ENCODE results near the gene ITGA2. TPM values are rescaled to one million over a fixed set of nuclear protein-coding genes. Genes with fewer than 3 reads are reported as not detected.

Gene ITGA2
- total RNA-seq, 2 experiments from 2014 or later = 4.3 to 4.8 TPM

DNA sequence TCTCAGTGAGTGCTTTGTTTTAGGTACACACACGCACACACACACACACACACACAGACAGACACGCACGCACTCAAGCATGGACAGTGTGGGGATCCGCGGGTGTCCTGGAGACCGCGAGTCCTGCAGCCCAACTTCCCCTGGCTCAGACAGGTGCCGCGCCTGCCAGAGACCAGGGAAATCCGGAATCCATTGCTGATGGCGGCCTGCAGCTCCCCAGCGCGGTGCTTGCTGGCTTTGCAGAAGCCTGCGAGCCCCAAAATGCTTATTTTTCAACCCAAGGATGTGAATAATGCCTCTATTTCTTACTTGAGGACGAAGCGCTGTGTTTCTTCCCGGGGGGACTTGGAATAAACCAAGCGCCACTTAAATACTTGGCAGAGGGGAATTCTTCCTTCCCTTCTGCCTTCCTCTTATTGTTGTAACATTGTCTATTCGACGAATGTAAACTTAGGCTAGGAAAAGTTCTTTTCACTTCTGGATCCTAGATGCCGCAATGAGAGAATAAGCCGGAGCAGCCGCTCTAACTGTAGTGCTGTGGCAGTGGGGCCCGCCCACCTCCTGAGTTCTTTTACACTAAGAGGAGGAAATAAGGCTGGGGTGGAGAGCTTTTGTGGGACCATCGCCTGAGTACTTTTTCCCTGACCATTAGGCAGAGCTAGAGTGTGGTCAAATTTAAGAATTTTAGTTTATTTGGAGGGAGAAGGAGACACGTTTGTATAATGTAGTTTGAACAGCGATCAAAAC, 802 bp downstream of the ITGA2 start:
- peak; percentile 63 for ATAC-seq
- DNase-seq = peak; percentile 56
- H3K36me3 Mint-ChIP-seq (ENCODE audit: low read depth) = peaks cover 17% of the 10 kb centered on the region
- H3K4me3 Mint-ChIP-seq = peak overlapping the region; percentile 78
- CTCF ChIA-PET = interaction anchor here (0.6 to 8.5 kb wide), 14 partner anchors 9 to 389 kb away, joined by 3 to 81 read pairs (median 4); partner anchors contain the start of gene MOCS2
- peaks cover 30% of the 10 kb centered on the region for H3K4me1 Mint-ChIP-seq (ENCODE audit: low read depth)
- H3K9me3 Mint-ChIP-seq (ENCODE audit: insufficient read depth) = no peaks in the 10 kb centered on the region
- POLR2A ChIA-PET = interaction anchor here (1.3 to 1.9 kb wide), 2 partner anchors 9 to 42 kb away, joined by 4 to 6 read pairs; no protein-coding TSS in a partner anchor
- peaks cover 32% of the 10 kb centered on the region for H3K27me3 Mint-ChIP-seq (ENCODE audit: low read depth)
- peak overlapping the region; percentile 33 for H3K27ac Mint-ChIP-seq

DNA sequence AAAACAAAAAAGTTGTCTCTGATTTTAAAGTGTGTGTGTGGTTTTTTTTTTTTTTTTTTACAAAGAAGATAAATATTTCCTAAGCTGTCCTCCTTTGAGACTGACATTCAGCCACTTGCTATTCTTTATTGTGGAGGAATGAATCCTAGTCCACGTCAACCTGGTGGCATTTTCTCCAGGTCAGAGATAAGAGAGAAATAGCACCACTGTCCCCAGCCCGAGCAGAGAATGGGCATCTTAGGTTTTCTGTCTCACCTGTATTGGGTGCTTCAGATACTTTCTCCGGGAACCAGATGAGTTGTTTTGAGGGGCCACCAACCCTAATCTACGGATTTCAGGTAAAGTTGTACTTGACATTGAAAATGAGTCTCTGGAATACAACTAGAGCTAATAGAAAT, 1.4 kb downstream of the ITGA2 start:
- DNase-seq (no peak), ATAC-seq (no peak)
- CTCF ChIA-PET = interaction anchor here (0.9 to 8.5 kb wide), 12 partner anchors 8 to 389 kb away, joined by 3 to 81 read pairs (median 4); partner anchors contain the start of gene MOCS2
- Mint-ChIP-seq H3K9me3 (ENCODE audit: insufficient read depth) (no peaks in the 10 kb centered on the region), H3K4me3 (peak overlapping the region; percentile 78), H3K4me1 (ENCODE audit: low read depth) (peaks cover 30% of the 10 kb centered on the region), H3K36me3 (ENCODE audit: low read depth) (peaks cover 17% of the 10 kb centered on the region), H3K27me3 (ENCODE audit: low read depth) (peaks cover 29% of the 10 kb centered on the region), H3K27ac (no peak overlapping the region)
- POLR2A ChIA-PET = no interaction called here

DNA sequence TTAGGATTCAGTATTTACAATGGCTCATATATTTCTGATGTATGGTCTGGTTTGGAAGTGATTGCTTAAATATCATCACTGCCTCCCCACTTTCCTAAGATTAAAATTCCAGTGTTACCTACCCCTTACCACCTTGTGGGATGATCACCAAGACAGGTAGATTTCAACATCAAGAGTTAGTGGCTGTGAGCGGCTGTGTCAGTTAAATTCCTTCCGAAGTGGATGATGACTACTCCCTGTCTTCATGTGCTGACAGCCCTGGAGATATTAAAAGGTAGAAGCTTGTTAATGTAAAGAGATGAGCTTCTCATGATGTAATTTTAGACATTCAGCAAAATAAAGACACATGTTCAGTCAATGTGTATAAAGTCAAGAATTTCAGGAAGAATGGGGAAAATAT, 4.2 kb downstream of the ITGA2 start:
- H3K27ac Mint-ChIP-seq = no peak overlapping the region
- POLR2A ChIA-PET = no interaction called here
- DNase-seq (no peak), ATAC-seq (no peak)
- peaks cover 20% of the 10 kb centered on the region for H3K4me1 Mint-ChIP-seq (ENCODE audit: low read depth)
- H3K9me3 Mint-ChIP-seq (ENCODE audit: insufficient read depth) = no peaks in the 10 kb centered on the region
- CTCF ChIA-PET = interaction anchor here (1.8 to 8.5 kb wide), 2 partner anchors 42 to 45 kb away, joined by 5 to 81 read pairs; no protein-coding TSS in a partner anchor
- no peak overlapping the region for H3K4me3 Mint-ChIP-seq
- peaks cover 18% of the 10 kb centered on the region for H3K36me3 Mint-ChIP-seq (ENCODE audit: low read depth)
- H3K27me3 Mint-ChIP-seq (ENCODE audit: low read depth) = peaks cover 14% of the 10 kb centered on the region

DNA sequence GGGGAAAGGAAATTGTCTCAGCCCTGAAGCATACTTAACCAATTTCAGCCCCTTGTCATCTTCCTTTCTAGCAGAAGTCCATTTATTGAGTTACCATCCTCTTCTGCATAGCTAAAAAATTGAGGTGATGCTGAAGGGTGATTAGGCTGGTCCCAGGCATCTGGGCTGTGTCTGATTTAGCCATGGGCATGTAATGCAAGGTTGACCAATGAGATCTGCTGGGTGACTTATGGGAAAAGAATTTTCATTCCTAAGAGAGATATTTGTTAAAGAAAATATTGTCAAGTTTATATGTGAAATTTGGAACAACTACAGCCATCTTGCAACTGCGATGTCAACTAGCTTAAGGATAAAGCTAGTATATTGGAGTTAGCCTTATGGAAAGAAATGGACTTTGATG, 5.1 kb downstream of the ITGA2 start:
- H3K27ac Mint-ChIP-seq = no peak overlapping the region
- H3K27me3 Mint-ChIP-seq (ENCODE audit: low read depth) = peaks cover 13% of the 10 kb centered on the region
- POLR2A ChIA-PET = no interaction called here
- peaks cover 19% of the 10 kb centered on the region for H3K4me1 Mint-ChIP-seq (ENCODE audit: low read depth)
- DNase-seq = no peak
- CTCF ChIA-PET = interaction anchor here (1.8 to 8.5 kb wide), 2 partner anchors 42 to 46 kb away, joined by 5 to 81 read pairs; no protein-coding TSS in a partner anchor
- peaks cover 20% of the 10 kb centered on the region for H3K36me3 Mint-ChIP-seq (ENCODE audit: low read depth)
- ATAC-seq = no peak
- no peak overlapping the region for H3K4me3 Mint-ChIP-seq
- no peaks in the 10 kb centered on the region for H3K9me3 Mint-ChIP-seq (ENCODE audit: insufficient read depth)

DNA sequence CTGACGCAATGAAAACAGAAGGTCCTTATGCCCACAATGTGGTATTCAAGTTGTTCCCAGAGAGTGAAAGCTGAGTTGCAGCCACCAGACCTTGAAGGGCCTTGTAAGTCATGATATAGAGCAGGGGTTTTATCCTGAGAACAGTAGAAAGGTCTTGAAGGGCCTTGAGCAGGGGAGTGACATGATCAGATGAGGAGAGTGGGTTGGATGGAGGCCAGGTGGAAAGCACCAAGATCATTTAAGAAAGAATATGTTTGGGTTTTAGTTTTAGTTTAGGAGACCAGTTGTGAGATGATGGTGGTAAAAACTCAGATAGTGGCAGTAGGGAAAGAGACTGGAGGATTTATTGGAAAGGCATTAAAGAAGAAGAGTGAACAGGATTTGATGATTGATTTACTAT, 5.9 kb downstream of the ITGA2 start:
- ATAC-seq = no peak

DNA sequence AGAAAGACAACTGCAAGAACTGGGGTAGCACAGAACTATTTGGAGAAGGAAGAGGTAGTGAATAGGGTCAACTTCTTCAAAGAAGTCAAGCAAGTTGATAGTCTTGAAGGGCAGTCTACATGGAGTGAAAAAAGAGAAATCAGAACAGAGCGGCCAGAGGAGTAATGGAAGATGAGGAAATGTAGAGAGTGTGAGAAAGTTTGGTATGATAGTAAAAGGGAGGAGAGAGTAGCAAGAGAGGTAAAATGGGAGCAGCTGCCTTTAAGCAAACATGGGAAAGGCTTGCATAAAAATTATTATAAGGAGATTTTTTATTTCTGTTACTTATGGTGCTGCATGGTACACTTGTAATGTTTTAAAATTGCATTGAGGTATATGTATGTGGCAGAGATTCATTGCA, 6.8 kb downstream of the ITGA2 start:
- ChIA-PET POLR2A (no interaction called here), CTCF (no interaction called here)
- peaks cover 10% of the 10 kb centered on the region for H3K4me1 Mint-ChIP-seq (ENCODE audit: low read depth)
- H3K36me3 Mint-ChIP-seq (ENCODE audit: low read depth) = peaks cover 18% of the 10 kb centered on the region
- peaks cover 11% of the 10 kb centered on the region for H3K27me3 Mint-ChIP-seq (ENCODE audit: low read depth)
- no peak for ATAC-seq
- no peak overlapping the region for H3K4me3 Mint-ChIP-seq
- H3K27ac Mint-ChIP-seq = no peak overlapping the region
- H3K9me3 Mint-ChIP-seq (ENCODE audit: insufficient read depth) = no peaks in the 10 kb centered on the region
- DNase-seq = no peak

More for the DNA sequence above, 5.9 kb downstream of the ITGA2 start:
- Mint-ChIP-seq H3K27ac (no peak overlapping the region), H3K27me3 (ENCODE audit: low read depth) (peaks cover 13% of the 10 kb centered on the region), H3K4me1 (ENCODE audit: low read depth) (peaks cover 18% of the 10 kb centered on the region), H3K36me3 (ENCODE audit: low read depth) (peaks cover 20% of the 10 kb centered on the region), H3K4me3 (no peak overlapping the region), H3K9me3 (ENCODE audit: insufficient read depth) (no peaks in the 10 kb centered on the region)
- CTCF ChIA-PET = no interaction called here
- POLR2A ChIA-PET = no interaction called here
- DNase-seq = no peak

DNA sequence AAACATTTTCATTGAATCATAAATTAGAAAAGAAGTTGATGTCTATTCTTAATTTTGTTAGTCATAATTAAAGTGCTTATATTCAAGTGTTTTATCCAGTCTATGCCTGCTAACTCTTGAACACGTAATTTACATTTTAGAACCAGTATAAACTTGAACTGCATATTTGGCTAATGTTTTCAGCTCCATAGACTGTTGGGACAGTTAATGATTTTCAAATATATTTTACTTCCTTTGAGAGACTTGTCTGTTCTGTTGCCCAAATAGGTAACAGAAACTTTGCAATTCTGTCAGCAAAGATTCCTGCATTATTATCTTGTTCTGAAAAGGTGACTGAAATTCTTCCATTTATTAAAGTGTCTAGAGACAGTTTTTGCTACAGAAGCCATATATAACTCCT, 7.8 kb downstream of the ITGA2 start:
- ATAC-seq (no peak), DNase-seq (no peak)
- Mint-ChIP-seq H3K27me3 (ENCODE audit: low read depth) (peaks cover 11% of the 10 kb centered on the region), H3K36me3 (ENCODE audit: low read depth) (peaks cover 22% of the 10 kb centered on the region), H3K27ac (no peak overlapping the region), H3K9me3 (ENCODE audit: insufficient read depth) (no peaks in the 10 kb centered on the region), H3K4me1 (ENCODE audit: low read depth) (peaks cover 9% of the 10 kb centered on the region), H3K4me3 (no peak overlapping the region)
- ChIA-PET POLR2A (no interaction called here), CTCF (interaction anchor here (0.9 to 2.4 kb wide), 3 partner anchors 39 to 95 kb away, joined by 3 to 11 read pairs (median 10); no protein-coding TSS in a partner anchor)

DNA sequence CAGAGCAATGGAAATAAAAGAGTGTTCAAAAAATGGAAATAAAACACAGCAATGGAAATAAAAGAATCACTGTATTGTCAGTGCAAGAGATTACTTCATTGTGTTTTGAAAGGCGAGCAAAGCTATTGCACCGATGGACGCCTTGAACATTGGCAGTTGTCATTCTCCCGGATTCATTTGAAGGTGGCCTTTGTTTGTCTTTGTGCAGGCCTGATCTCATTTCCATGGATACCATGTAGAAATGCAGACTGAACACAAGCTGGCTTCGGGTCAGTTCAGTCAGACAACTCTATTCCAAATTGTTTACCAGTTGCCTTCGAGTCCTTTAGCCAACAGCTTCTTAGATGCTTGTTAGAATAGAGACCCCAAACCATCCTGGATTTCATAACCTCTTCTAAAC, 8.3 kb downstream of the ITGA2 start:
- H3K27ac Mint-ChIP-seq = no peak overlapping the region
- POLR2A ChIA-PET = no interaction called here
- peaks cover 7% of the 10 kb centered on the region for H3K27me3 Mint-ChIP-seq (ENCODE audit: low read depth)
- peaks cover 5% of the 10 kb centered on the region for H3K4me1 Mint-ChIP-seq (ENCODE audit: low read depth)
- CTCF ChIA-PET = interaction anchor here (0.9 to 2.4 kb wide), 3 partner anchors 38 to 94 kb away, joined by 3 to 11 read pairs (median 10); no protein-coding TSS in a partner anchor
- H3K4me3 Mint-ChIP-seq = no peak overlapping the region
- H3K9me3 Mint-ChIP-seq (ENCODE audit: insufficient read depth) = no peaks in the 10 kb centered on the region
- peaks cover 18% of the 10 kb centered on the region for H3K36me3 Mint-ChIP-seq (ENCODE audit: low read depth)
- ATAC-seq (no peak), DNase-seq (no peak)

DNA sequence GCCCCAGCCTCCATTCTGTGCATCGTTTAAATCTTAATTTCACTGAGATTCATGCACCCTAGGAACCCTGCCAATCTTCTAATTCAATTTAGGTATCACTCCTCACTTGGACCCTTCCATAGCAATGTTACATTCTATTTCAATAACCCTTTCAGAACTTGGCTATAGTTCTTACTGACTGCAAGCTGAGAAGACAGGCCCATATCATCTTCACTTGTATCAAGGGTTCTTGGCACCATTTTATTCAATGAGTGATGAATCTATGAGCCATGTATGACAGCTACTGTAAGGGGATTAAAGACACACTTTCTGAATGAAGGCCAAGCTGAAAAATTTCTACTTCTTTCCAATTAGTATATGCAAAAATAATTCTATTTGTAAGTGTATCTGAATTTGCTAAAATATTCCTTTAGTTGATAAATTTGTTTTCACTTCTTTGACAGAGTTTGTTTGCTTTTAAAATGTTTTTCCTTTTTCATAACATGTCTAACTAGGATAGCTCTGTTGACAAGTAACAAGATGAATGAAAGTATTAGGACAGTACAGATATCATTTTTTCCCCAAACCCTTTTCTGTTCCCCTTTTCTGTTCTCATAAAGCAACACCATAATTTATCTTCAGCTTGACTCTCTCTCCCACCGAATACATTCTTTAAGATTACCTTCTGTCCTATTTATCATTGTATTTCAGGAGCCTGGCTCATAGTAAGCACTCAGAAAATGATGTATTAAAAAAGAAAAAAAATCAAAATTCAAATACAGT, 9.6 kb downstream of the ITGA2 start:
- peaks cover 3% of the 10 kb centered on the region for H3K27me3 Mint-ChIP-seq (ENCODE audit: low read depth)
- ChIA-PET POLR2A (interaction anchor here (1.0 kb wide), 1 partner anchor 9 kb away, joined by 4 read pairs; the partner anchor contains the start of gene ITGA2), CTCF (interaction anchor here (0.6 to 2.4 kb wide), 8 partner anchors 8 to 99 kb away, joined by 3 to 11 read pairs (median 3); no protein-coding TSS in a partner anchor)
- ATAC-seq (no peak), DNase-seq (no peak)
- H3K9me3 Mint-ChIP-seq (ENCODE audit: insufficient read depth) = no peaks in the 10 kb centered on the region
- no peak overlapping the region for H3K4me3 Mint-ChIP-seq
- H3K27ac Mint-ChIP-seq = no peak overlapping the region
- H3K4me1 Mint-ChIP-seq (ENCODE audit: low read depth) = peaks cover 13% of the 10 kb centered on the region
- H3K36me3 Mint-ChIP-seq (ENCODE audit: low read depth) = peaks cover 17% of the 10 kb centered on the region

DNA sequence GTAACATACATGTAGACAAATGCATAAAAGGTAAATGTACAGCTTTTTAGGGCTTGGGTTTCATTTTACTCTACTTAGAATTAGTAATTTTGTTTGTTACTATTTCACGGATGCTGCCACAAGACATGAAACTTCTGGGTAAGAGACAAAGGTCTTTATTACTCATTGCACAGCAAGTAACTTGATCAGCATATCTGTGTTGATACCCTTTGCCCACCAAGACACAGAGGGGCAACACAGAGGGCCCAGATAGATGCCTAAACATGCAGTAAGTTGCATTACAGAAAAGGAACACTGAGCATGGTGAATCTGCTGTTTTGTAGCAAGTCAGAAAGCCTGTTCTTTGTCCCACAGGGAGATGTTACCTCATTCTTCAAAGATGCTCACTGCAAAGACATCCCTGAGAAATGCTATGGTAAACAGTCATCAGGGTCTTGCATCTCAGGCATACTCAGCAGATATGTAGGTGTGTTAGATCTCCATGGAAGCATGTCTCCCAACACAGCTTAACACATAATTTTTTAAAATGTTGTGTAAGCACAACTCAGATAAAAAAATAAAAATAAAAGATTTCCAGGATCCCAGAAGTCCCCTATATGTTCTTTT, 10.3 kb downstream of the ITGA2 start:
- DNase-seq (no peak), ATAC-seq (no peak)
- Mint-ChIP-seq H3K27ac (no peak overlapping the region), H3K4me1 (ENCODE audit: low read depth) (peaks cover 20% of the 10 kb centered on the region), H3K9me3 (ENCODE audit: insufficient read depth) (no peaks in the 10 kb centered on the region), H3K36me3 (ENCODE audit: low read depth) (peaks cover 21% of the 10 kb centered on the region), H3K27me3 (ENCODE audit: low read depth) (peaks cover 3% of the 10 kb centered on the region), H3K4me3 (no peak overlapping the region)
- CTCF ChIA-PET = interaction anchor here (1.2 to 2.4 kb wide), 6 partner anchors 8 to 98 kb away, joined by 3 to 11 read pairs (median 4); no protein-coding TSS in a partner anchor
- POLR2A ChIA-PET = interaction anchor here (1.0 kb wide), 1 partner anchor 10 kb away, joined by 4 read pairs; the partner anchor contains the start of gene ITGA2

DNA sequence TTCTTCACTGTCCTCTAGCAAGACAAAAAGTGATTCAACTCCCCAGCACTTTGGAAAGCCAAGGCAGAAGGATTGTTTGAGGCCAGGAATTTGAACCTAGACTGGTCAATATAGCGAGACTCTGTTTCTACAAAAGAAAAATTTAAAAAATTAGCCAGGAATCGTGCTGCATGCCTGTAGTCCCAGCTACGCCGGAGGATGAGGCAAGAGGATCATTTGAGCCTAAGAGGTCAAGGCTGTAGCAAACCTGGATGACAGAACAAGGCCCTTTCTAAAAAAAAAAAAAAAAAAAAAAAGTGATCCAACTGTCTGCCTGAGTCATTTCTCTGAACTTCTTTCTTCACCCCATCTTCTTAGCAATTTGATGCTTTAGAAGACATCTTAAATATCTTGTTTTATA, 12.4 kb downstream of the ITGA2 start:
- H3K4me1 Mint-ChIP-seq (ENCODE audit: low read depth) = peaks cover 40% of the 10 kb centered on the region
- H3K36me3 Mint-ChIP-seq (ENCODE audit: low read depth) = peaks cover 26% of the 10 kb centered on the region
- no peak overlapping the region for H3K27ac Mint-ChIP-seq
- DNase-seq = no peak
- ChIA-PET POLR2A (no interaction called here), CTCF (no interaction called here)
- H3K4me3 Mint-ChIP-seq = no peak overlapping the region
- no peaks in the 10 kb centered on the region for H3K9me3 Mint-ChIP-seq (ENCODE audit: insufficient read depth)
- H3K27me3 Mint-ChIP-seq (ENCODE audit: low read depth) = peaks cover 3% of the 10 kb centered on the region
- no peak for ATAC-seq

Measured in activated CD8-positive, alpha-beta T cell treated with anti-CD3 and anti-CD28 coated beads, Interleukin-2, amount 10 ng/mL, durations not matched to agents 7 days and 5 days (primary cell).